Liver (tissue), 9 donors: ENCODE data around the gene MTMR6. TPM values are rescaled to one million over a fixed set of nuclear protein-coding genes. Genes with fewer than 3 reads are reported as not detected.

Experiments
- DNase-seq: peaks from one replicate; pipeline ENCODE4 v3.0.0-alpha.2; 2017; ENCODE audit warnings: low spot score
- H3K27ac ChIP-seq, 2 donors: one replicate each; pipeline ENCODE4 v1.7.0; 2013; ENCODE audit warnings: inconsistent platforms in 2 of 2, low read length in 2 of 2, control low read depth in 1 of 2, low read depth in 1 of 2, mild to moderate bottlenecking in 1 of 2
- H3K27me3 ChIP-seq, 4 donors: one replicate each; pipeline versions ENCODE4 v1.6.1 to v1.7.0; 2013; ENCODE audit warnings: low read length in 3 of 4, inconsistent platforms in 1 of 4, mild to moderate bottlenecking in 1 of 4, moderate library complexity in 1 of 4; ENCODE audit not compliant: control insufficient read depth in 4 of 4, insufficient read depth in 4 of 4
- H3K36me3 ChIP-seq, 4 donors: one replicate each; pipeline versions ENCODE4 v1.6.1 to v1.7.0; 2013; ENCODE audit warnings: low read length in 3 of 4, mild to moderate bottlenecking in 3 of 4, low read depth in 1 of 4, moderate library complexity in 1 of 4; ENCODE audit not compliant: control insufficient read depth in 4 of 4, insufficient read depth in 3 of 4
- H3K4me1 ChIP-seq, 4 donors: one replicate each; pipeline versions ENCODE4 v1.6.1 to v1.7.0; 2013; ENCODE audit warnings: low read length in 3 of 4, mild to moderate bottlenecking in 3 of 4, moderate library complexity in 1 of 4; ENCODE audit not compliant: control insufficient read depth in 4 of 4, insufficient read depth in 4 of 4
- H3K4me3 ChIP-seq, 3 donors: one replicate each; pipeline versions ENCODE4 v1.6.1 to v1.7.0; 2013; ENCODE audit warnings: low read length in 3 of 3, control low read depth in 1 of 3, low read depth in 1 of 3, mild to moderate bottlenecking in 1 of 3
- H3K9ac ChIP-seq, 2 donors: one replicate each; pipeline ENCODE4 v1.7.0; 2013; ENCODE audit warnings: low read length in 2 of 2, mild to moderate bottlenecking in 2 of 2, moderate library complexity in 2 of 2, control low read depth in 1 of 2, low read depth in 1 of 2
- H3K9me3 ChIP-seq, 4 donors: one replicate each; pipeline versions ENCODE4 v1.6.1 to v1.7.0; 2013; ENCODE audit warnings: low read length in 3 of 4; ENCODE audit not compliant: control insufficient read depth in 4 of 4
- ATF3 ChIP-seq: IDR thresholded peaks from 2 replicates; pipeline ENCODE4 v1.6.1; 2016; ENCODE audit warnings: antibody characterized with exemption
- CTCF ChIP-seq: fragments of 150-350 bp; IDR thresholded peaks from 2 replicates; pipeline ENCODE4 v1.5.1; 2017; ENCODE audit warnings: improper control_type of control experiment, low read depth, low read length; ENCODE audit not compliant: missing input control
- EGR1 ChIP-seq, 2 donors: IDR thresholded peaks; 2 replicates each; pipeline ENCODE4 v1.6.1; 2016 to 2018; ENCODE audit warnings: antibody characterized with exemption in 2 of 2, low read depth in 2 of 2
- FOXA1 ChIP-seq: IDR thresholded peaks from 2 replicates; pipeline ENCODE4 v1.6.1; 2016; ENCODE audit warnings: antibody characterized with exemption
- FOXA2 ChIP-seq: IDR thresholded peaks from 2 replicates; pipeline ENCODE4 v1.6.1; 2016; ENCODE audit warnings: antibody characterized with exemption
- GABPA ChIP-seq, 2 donors: IDR thresholded peaks in 1 of 2; conservative IDR thresholded peaks in 1 of 2; 2 replicates each; pipeline ENCODE4 v1.6.1; 2016; ENCODE audit warnings: antibody characterized with exemption in 2 of 2, mild to moderate bottlenecking in 1 of 2, moderate library complexity in 1 of 2
- HNF4A ChIP-seq, 2 donors: conservative IDR thresholded peaks; 2 replicates each; pipeline ENCODE4 v1.6.1; 2016; ENCODE audit warnings: antibody characterized with exemption in 2 of 2, mild to moderate bottlenecking in 2 of 2
- HNF4G ChIP-seq: IDR thresholded peaks from 2 replicates; pipeline ENCODE4 v1.6.1; 2016; ENCODE audit warnings: antibody characterized with exemption
- JUND ChIP-seq, 2 donors: IDR thresholded peaks; 2 replicates each; pipeline ENCODE4 v1.6.1; 2016; ENCODE audit warnings: antibody characterized with exemption in 2 of 2
- MAX ChIP-seq: IDR thresholded peaks from 2 replicates; pipeline ENCODE4 v1.6.1; 2016; ENCODE audit warnings: antibody characterized with exemption
- RAD21 ChIP-seq, 2 donors: IDR thresholded peaks; 2 replicates each; pipeline ENCODE4 v1.6.1; 2016; ENCODE audit warnings: antibody characterized with exemption in 2 of 2, mild to moderate bottlenecking in 2 of 2
- REST ChIP-seq: IDR thresholded peaks from 2 replicates; pipeline ENCODE4 v1.6.1; 2016; ENCODE audit warnings: antibody characterized with exemption, mild to moderate bottlenecking
- RXRA ChIP-seq, 2 donors: IDR thresholded peaks; 2 replicates each; pipeline ENCODE4 v1.6.1; 2017 to 2018; ENCODE audit warnings: antibody characterized with exemption in 2 of 2, mild to moderate bottlenecking in 1 of 2
- SP1 ChIP-seq: IDR thresholded peaks from 2 replicates; pipeline ENCODE4 v1.6.1; 2018; ENCODE audit warnings: antibody characterized with exemption, mild to moderate bottlenecking
- TAF1 ChIP-seq: conservative IDR thresholded peaks from 2 replicates; pipeline ENCODE4 v1.6.1; 2016; ENCODE audit warnings: antibody characterized with exemption, mild to moderate bottlenecking
- YY1 ChIP-seq: IDR thresholded peaks from 2 replicates; pipeline ENCODE4 v1.6.1; 2016; ENCODE audit warnings: antibody characterized with exemption, mild to moderate bottlenecking
- WGBS: extraction: QIAGEN DNeasy Blood & Tissue Kit; methylation state at CpG from one replicate; pipeline ENCODE4 v1.1.7; 2013; 5-methylcytosine and 5-hydroxymethylcytosine counted together
- polyA plus RNA-seq, 2 donors: library from polyadenylated mRNA; stranded (reverse) in 1 of 2; unstranded in 1 of 2; fragments of 200-250 nt in 1 of 2; fragments of >200 nt in 1 of 2; fragmentation: Nextera tagmentation in 1 of 2; extraction: Ambion mirVana in 1 of 2; gene quantifications; one replicate each; pipeline versions ENCODE4 v1.2.1 to v1.2.3, GENCODE V29; 2013 to 2015
- total RNA-seq, 2 donors: library from RNA; depleted of rRNA; stranded (reverse); fragments of >200 nt; gene quantifications; one replicate each; pipeline ENCODE4 v1.2.3, GENCODE V29; 2014
- donor health status: healthy.
- donor health status: healthy.
- donor health status: healthy.
- donor health status: healthy.
- donor health status: healthy.

The MTMR6 gene
- total and polyA plus RNA-seq, 4 donors: 5.3 to 12.6 (median 7.6) TPM

GRCh38 chr13:25295228-25295627 lies 7.9 kb upstream of the MTMR6 start:
- TF ChIP-seq HNF4G (no peak), HNF4A (conservative IDR thresholded peaks at IDR 0.05) (no peak), CTCF (no peak), EGR1 (IDR thresholded peaks at IDR 0.05; ENCODE audit: low read depth in 2 of 2) (no peak), TAF1 (no peak), YY1 (no peak), RAD21 (IDR thresholded peaks at IDR 0.05) (no peak), SP1 (no peak), FOXA1 (no peak), GABPA (IDR thresholded peaks at IDR 0.05 in 1 of 2, conservative IDR thresholded peaks at IDR 0.05 in 1 of 2) (no peak), RXRA (IDR thresholded peaks at IDR 0.05) (no peak)
- 84% methylated on average over 3 of the region's 3 CpGs for WGBS

GRCh38 chr13:25292301-25292700 lies 5.0 kb upstream of the MTMR6 start:
- H3K4me1 ChIP-seq: peaks cover 0 to 5% (median 1%) of the 10 kb centered on the region in 4 donors
- no peaks in the 10 kb centered on the region for H3K27me3 ChIP-seq
- H3K4me3 ChIP-seq: no peak overlapping the region
- no peak for DNase-seq
- WGBS: 35% methylated on average over 1 of the region's 1 CpG
- H3K27ac ChIP-seq: no peak overlapping the region
- TF ChIP-seq ATF3 (no peak), FOXA2 (no peak), MAX (no peak), RAD21 (IDR thresholded peaks at IDR 0.05) (no peak), HNF4G (no peak), CTCF (no peak)
- H3K36me3 ChIP-seq: no peaks in the 10 kb centered on the region
- no peak overlapping the region for H3K9ac ChIP-seq
- H3K9me3 ChIP-seq: no peaks in the 10 kb centered on the region

More at GRCh38 chr13:25295228-25295627, 7.9 kb upstream of the MTMR6 start:
- Histone ChIP-seq H3K9me3 (peaks cover 0 to 2% (median 0%) of the 10 kb centered on the region in 4 donors), H3K4me3 (no peak overlapping the region), H3K36me3 (no peaks in the 10 kb centered on the region), H3K27me3 (no peaks in the 10 kb centered on the region), H3K27ac (no peak overlapping the region), H3K9ac (no peak overlapping the region), H3K4me1 (no peaks in the 10 kb centered on the region)
- no peak for DNase-seq

DNA sequence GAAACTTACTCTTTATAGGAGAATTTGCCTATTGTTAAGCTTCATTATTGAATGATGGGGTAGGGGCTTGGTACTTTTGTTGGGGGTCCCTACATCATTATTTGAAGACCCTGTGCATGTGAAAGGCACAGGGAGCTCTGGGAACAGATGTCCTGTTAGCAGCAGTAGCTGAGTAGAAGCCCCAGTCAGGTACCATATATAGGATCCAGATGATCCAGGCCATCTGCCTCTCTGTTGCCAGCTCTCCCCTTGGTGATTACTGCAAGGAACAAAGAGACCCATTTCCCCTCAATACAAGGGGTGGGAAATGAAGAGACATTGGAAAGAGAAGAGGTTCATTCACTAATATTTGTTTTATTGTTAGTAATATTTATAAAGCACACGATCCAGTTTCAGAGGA lies 4.4 kb upstream of the MTMR6 start:
- DNase-seq: no peak
- H3K27ac ChIP-seq: no peak overlapping the region
- H3K4me3 ChIP-seq: no peak overlapping the region
- no peaks in the 10 kb centered on the region for H3K36me3 ChIP-seq
- 74% methylated on average over 1 of the region's 1 CpG for WGBS
- H3K27me3 ChIP-seq: no peaks in the 10 kb centered on the region
- H3K9ac ChIP-seq: no peak overlapping the region
- H3K9me3 ChIP-seq: no peaks in the 10 kb centered on the region
- peaks cover 0 to 5% (median 1%) of the 10 kb centered on the region in 4 donors for H3K4me1 ChIP-seq
- TF ChIP-seq FOXA1 (no peak), JUND (IDR thresholded peaks at IDR 0.05) (no peak), SP1 (no peak), HNF4G (no peak), FOXA2 (no peak), ATF3 (no peak), REST (no peak), TAF1 (no peak), MAX (no peak), CTCF (no peak)
